Bone marrow (tissue), 2 donors: ENCODE measurements around the gene VENTX.
"Not testable (repeated sequence)": the region's sequence is repeated elsewhere in the genome, so short reads cannot be mapped to it uniquely, and the experiment has no call there.

Source experiments
- DNase-seq, 2 donors: peaks; one replicate each; lab custom pipeline; 2025; lab: John Stamatoyannopoulos, UW

The VENTX gene

GRCh38 chr10:133214468-133215410, 22.9 kb upstream of the VENTX start:
- no peak for DNase-seq

- DNase-seq = no peak
Measured at GRCh38 chr10:133215586-133215985, 22.1 kb upstream of the VENTX start.

- no peak for DNase-seq
Measured at GRCh38 chr10:133216776-133217175, 20.9 kb upstream of the VENTX start.

GRCh38 chr10:133217800-133218589, 19.7 kb upstream of the VENTX start:
- no peak for DNase-seq

GRCh38 chr10:133218891-133219290, 18.8 kb upstream of the VENTX start:
- no peak for DNase-seq

GRCh38 chr10:133219782-133220181, 17.9 kb upstream of the VENTX start:
- DNase-seq = no peak

GRCh38 chr10:133221331-133221730, 16.3 kb upstream of the VENTX start:
- DNase-seq = no peak

GRCh38 chr10:133221756-133222155, 15.9 kb upstream of the VENTX start:
- DNase-seq = not testable (repeated sequence)

- DNase-seq = no peak
Measured at GRCh38 chr10:133224076-133224475, 13.6 kb upstream of the VENTX start.

- DNase-seq = no peak
Measured at GRCh38 chr10:133224756-133225372, 12.8 kb upstream of the VENTX start.

GRCh38 chr10:133225707-133226191, 11.9 kb upstream of the VENTX start:
- DNase-seq = no peak

- DNase-seq = no peak
Measured at GRCh38 chr10:133226251-133226808, 11.3 kb upstream of the VENTX start.

GRCh38 chr10:133227256-133227655, 10.4 kb upstream of the VENTX start:
- no peak for DNase-seq

GRCh38 chr10:133229265-133230043, 8.2 kb upstream of the VENTX start:
- no peak for DNase-seq

GRCh38 chr10:133230044-133230361, 7.7 kb upstream of the VENTX start, which contains the start of gene UTF1:
UTF1 (plus strand) TSS chr10:133230217; CDS start chr10:133230289, 72 bp downstream.
- DNase-seq = no peak

GRCh38 chr10:133230387-133231195, 7.1 kb upstream of the VENTX start:
- no peak for DNase-seq

GRCh38 chr10:133231244-133231945, 6.3 kb upstream of the VENTX start:
- DNase-seq = no peak

GRCh38 chr10:133231946-133232574, 5.6 kb upstream of the VENTX start:
- no peak for DNase-seq

GRCh38 chr10:133234796-133235195, 2.9 kb upstream of the VENTX start:
- DNase-seq = not testable (repeated sequence)
